ENCODE results near the gene PDZRN3.

GRCh38 chr3:73653877-73654276 is 29.1 kb upstream of the PDZRN3 start:
- no peak for TF ChIP-seq CTCF (conservative IDR thresholded peaks at IDR 0.05 in 1 of 2, IDR thresholded peaks at IDR 0.05 in 1 of 2; ENCODE audit: extremely low read depth in 1 of 2, insufficient read depth in 1 of 2, low read depth in 1 of 2, low read length in 2 of 2)
- TF ChIP-seq EZH2 (IDR thresholded peaks at IDR 0.05; ENCODE audit: borderline replicate concordance, low read length) = no peak

All from mammary epithelial cell (primary cell).